NAMALWA (cell line): ENCODE measurements around the gene PMM2.
"Not testable (repeated sequence)": the region's sequence is repeated elsewhere in the genome, so short reads cannot be mapped to it uniquely, and the experiment has no call there.

ENCODE experiments used
- DNase-seq: peaks from one replicate; pipeline ENCODE4 v3.0.0-alpha.2; 2015; ENCODE audit warnings: low spot score

The PMM2 gene

GRCh38 chr16:8818504-8819270, 21.0 kb downstream of the PMM2 start:
- no peak for DNase-seq

DNA sequence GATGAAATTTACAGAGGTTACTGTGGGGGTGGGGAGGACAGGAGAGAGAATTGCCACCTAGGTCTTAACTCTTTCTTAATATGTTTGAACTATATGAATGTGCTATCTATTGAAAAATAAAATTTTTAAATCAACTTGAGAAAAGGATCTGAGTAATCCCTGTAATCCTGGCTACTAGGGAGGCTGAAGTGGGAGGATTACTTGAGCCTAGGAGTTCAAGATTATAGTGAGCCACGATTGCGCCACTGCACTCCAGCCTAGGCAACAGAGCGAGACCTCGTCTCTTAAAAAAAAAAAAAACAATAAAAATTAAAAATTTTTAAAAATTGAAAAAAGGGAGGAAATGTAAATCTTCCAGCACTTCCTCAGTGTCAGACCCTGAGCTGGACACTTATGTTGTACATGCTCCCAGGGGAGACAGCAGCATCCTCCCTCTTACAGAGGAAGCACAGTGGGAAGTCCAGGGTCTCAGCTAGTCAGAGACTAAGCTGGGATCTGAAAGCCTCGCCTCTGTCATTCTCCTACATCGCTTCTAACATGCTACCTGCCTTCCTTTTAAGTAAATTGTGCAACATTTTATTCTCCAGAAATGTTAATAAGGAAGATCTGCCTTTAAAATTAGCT, 21.9 kb downstream of the PMM2 start:
- no peak for DNase-seq

- no peak for DNase-seq
Measured at GRCh38 chr16:8822403-8822802, 24.8 kb downstream of the PMM2 start.

- DNase-seq = no peak
Measured at GRCh38 chr16:8826278-8826879, 28.7 kb downstream of the PMM2 start.

- DNase-seq = no peak
Measured at GRCh38 chr16:8828541-8829165, 31.0 kb downstream of the PMM2 start.

DNA sequence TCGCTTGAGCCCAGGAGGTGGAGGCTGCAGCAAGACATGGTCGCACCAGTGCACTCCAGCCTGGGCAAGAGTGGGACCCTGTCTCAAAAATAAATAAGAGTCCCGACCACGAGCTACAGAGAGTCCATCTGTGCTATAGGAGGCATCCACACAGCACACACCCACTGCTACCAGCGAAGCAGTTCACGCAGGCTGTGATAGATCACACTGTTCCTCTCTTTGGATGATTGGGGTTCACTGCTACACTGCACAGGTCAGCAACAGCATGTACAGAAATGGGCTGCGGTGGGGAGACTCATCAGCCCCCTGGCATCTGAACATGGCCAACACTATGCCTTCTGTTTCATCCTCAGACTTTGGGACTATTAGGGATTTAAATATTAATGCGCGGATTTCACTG, 33.8 kb downstream of the PMM2 start:
- DNase-seq = no peak

DNA sequence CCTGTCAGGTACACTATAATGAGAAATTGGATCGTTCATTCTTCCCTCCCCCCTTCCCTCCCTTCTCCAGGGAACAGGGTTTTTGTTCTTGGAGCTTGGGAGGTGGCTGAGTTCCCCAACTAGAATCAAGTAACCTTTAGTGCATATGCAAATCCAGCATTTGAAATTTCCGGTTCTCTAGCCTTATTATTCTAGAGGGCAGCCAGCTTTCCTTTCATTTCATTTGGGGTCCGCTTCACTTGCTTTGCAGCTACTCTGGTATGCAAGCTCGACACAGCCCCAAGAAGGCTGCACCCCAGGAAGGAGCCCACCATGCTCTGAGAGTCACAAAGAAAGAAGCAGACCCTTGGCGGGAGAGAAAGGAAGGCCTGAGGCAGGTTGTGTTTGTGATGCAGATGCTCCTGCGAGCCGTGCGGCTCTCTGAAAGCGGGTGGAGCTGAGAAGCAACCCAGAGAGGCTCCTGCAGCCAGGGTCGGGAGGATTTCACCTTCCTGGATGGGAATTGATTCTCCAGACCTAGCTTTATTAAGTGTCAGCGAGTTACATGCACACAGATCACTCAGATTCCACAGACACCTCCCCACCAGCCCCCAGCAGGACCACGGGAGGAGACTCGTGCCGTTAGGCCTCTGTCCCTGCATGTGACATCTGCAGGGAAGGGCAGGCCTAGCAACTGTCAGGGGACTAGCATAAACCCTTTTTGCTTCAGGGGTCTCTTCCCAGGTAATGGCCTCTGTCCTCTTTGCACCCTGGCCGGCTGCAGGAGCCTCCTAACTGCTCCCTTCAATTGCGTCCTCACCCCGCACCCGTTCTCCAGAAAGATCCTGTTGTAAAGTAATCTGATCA, 34.5 kb downstream of the PMM2 start:
- no peak for DNase-seq

GRCh38 chr16:8832717-8833105, 35.1 kb downstream of the PMM2 start:
- DNase-seq = no peak

DNA sequence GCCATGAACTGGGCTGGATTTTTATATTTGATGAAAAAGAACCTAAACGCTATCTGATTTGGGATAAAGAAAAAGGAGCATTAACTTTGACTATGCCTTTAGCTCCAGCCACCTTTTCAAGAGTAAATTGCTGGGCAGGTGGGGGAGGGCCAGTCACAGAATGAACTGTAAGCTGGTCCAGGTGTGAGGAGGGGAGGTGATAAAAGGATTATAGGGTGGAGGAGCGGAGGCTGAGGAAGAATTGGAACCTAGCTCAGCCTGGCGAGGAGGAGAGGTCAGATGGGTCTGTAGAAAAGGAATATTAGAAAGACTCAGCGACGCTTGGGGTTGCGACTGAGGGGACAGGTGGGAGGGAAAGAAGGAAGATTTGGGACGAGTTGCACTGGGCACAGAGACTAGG, 39.2 kb downstream of the PMM2 start:
- DNase-seq = not testable (repeated sequence)

DNA sequence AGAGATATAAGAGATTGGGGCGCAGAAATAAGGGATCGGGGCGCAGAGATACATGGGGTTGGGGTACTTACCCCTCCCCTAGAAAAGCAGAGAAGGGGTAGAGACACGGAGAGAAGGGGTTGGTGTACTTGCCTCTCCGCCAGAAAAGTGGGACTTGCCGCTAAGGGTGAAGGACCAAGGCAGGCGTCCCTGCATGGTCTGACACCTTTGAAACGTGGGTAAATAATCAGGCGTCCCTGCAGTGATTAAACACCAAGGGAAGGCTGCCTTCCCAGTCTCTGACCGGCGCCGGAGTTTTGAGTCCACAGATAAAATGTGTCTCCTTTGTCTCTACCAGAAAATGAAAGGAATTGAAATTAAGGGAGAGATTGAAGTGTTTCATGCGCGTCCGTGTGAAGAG, 40.0 kb downstream of the PMM2 start:
- not testable (repeated sequence) for DNase-seq

GRCh38 chr16:8842016-8842415, 44.4 kb downstream of the PMM2 start:
- DNase-seq = not testable (repeated sequence)

DNA sequence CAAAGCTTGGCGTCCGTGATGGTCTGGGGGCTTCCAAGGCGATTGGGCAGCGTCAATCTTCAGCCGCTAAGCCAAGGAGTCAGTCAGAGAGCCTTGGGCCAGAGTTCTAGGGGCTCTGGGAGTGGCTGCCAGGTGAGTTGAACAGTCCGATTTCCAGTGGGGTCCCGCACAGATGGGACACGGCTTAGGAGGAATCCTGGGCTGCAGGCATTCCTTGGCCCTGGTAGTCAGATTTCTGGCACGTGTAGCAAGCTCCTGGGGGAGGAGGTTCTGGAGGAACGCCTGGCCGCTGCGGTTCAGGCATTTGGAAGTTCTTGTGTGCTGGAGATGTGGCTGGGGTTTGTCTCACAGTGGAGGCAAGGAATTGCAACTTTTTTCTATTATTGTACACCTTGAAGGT, 45.7 kb downstream of the PMM2 start:
- DNase-seq = not testable (repeated sequence)

DNA sequence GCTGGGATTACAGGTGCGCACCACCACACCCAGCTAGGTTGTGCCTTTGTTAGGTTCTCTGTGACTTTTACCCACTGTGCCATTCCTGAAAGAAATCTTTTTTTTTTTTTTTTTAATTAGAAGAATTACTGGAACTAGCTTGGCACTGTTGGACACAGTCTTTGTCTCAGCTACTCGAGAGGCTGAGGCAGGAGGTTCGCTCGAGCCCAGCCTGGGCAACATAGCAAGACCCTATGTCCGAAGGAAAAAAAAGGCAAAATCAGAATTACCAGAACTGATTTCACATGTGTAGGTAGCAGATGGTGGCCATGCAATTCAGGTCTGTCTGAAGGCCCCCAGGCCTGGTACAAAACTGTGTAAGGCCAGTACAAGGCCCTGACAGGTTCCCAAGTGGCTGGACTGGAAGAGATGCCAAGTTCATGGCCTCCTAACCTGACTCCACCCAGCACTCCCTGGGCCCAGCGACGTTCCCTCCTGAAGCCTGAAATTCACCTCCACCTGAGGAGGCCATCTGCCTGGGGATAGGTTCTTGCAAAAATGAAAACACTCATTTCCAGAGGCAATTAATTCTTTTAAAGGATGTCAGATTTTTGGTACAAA, 48.2 kb downstream of the PMM2 start:
- DNase-seq = no peak

DNA sequence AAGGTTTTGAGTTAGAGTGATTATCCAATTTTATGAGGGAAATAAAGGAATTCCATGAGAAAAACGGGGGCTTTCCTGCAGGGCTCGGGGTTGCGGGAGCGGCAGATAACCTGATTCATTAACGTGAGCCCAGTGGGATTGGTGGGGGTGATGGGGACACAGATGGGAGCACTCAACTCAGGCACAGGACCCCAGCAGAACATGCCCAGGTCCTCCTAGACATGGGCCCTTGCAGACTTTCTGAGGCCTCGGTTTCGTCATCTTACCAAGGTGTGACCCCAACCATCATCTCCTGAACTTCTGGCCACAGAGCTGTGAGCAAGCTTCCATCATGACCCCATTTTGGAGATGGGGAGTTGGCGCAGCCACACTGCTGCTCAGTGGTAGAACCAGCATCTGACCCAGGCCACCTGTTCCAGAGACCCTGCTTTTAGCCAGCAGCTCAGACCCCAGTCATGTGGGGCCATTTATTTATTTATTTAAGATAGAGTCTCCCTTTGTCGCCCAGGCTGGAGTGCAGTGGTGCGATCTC, 48.8 kb downstream of the PMM2 start:
- DNase-seq = no peak

GRCh38 chr16:8847145-8847544, 49.5 kb downstream of the PMM2 start:
- no peak for DNase-seq

DNA sequence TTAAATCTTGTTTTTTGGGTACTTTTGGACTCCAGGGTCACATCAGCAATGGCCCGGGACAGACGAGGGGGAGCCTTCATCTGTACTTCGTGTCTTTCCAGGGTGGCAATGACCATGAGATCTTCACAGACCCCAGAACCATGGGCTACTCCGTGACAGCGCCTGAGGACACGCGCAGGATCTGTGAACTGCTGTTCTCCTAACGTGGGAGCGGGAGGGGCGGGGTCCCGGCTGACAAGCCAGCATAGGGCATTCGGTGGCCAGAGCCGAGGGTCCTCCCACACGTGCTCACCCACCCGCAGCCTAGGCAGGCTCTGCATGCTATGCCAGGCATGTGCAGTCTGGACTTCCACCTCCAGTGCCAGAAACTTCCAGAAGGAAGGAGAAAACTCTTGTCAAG, 50.0 kb downstream of the PMM2 start:
- no peak for DNase-seq

GRCh38 chr16:8848231-8848938, 50.7 kb downstream of the PMM2 start:
- no peak for DNase-seq

- DNase-seq = no peak
Measured at GRCh38 chr16:8848939-8849391, 51.3 kb downstream of the PMM2 start.

GRCh38 chr16:8849411-8850011, 51.9 kb downstream of the PMM2 start:
- DNase-seq = no peak

DNA sequence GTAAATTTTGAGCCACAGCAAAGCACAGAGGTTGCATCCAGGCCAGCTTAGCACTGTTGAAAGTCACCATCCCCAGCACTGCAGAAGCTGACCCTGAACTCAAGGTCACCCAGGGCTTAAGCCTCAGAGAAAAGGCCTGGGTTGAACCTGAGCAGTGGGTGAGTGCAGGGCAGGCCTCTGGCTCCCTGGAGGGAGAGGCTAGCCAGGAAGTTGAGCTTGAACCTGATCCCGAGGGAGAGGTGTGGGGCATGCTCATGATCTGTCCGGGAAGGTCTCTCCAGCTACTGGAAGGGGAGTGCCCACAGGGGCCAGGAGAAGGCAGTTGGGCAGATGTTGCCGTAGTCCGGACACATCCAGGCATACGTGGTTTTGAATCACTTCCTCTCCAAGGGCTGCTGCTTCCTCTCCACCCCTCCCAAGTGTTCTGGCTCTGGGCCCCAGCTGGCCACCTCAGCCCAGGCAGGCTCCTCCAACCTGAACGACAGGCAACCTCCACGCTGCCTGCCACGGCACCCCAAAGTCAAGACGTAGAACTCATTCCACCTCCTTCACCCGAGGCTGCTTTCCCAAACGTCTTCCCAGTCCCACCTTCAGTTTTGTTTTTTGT, 52.7 kb downstream of the PMM2 start:
- no peak for DNase-seq
